Pulmonary artery endothelial cell (primary cell): ENCODE measurements around the gene SOBP. TPM values are rescaled to one million over a fixed set of nuclear protein-coding genes. Genes with fewer than 3 reads are reported as not detected.

ENCODE experiments used
- DNase-seq: peaks from one replicate; pipeline ENCODE4 v3.0.0-alpha.2; 2011; ENCODE audit warnings: low read depth, low spot score
- total RNA-seq: library from RNA; depleted of rRNA; stranded (reverse); fragments of >200 nt; gene quantifications from 2 replicates; pipeline ENCODE4 v1.2.3, GENCODE V29; 2014

SOBP gene
- total RNA-seq, 1 donor from 2014 or later: 2.8 TPM

- no peak for DNase-seq
These were observed 193.3 kb downstream of the SOBP start for GRCh38 chr6:107683183-107683582.

- no peak for DNase-seq
These were observed 195.1 kb downstream of the SOBP start for GRCh38 chr6:107684996-107685395.

- no peak for DNase-seq
These were observed 199.3 kb downstream of the SOBP start for GRCh38 chr6:107689190-107689589.

- no peak for DNase-seq
These were observed 200.2 kb downstream of the SOBP start for GRCh38 chr6:107689951-107690642.

GRCh38 chr6:107690643-107691061, 200.7 kb downstream of the SOBP start:
- DNase-seq: no peak

- DNase-seq: no peak
These were observed 201.3 kb downstream of the SOBP start for GRCh38 chr6:107691062-107691751.

GRCh38 chr6:107692351-107692750, 202.4 kb downstream of the SOBP start:
- DNase-seq: no peak

GRCh38 chr6:107695061-107695720, 205.3 kb downstream of the SOBP start:
- no peak for DNase-seq

GRCh38 chr6:107697682-107698081, 207.8 kb downstream of the SOBP start:
- DNase-seq: no peak

- no peak for DNase-seq
These were observed 208.2 kb downstream of the SOBP start for GRCh38 chr6:107698146-107698545.

GRCh38 chr6:107699254-107699653, 209.3 kb downstream of the SOBP start:
- no peak for DNase-seq

- DNase-seq: no peak
These were observed 209.9 kb downstream of the SOBP start for GRCh38 chr6:107699697-107700325.

- DNase-seq: no peak
These were observed 213.7 kb downstream of the SOBP start for GRCh38 chr6:107703606-107704005.

- DNase-seq: no peak
These were observed 214.6 kb downstream of the SOBP start for GRCh38 chr6:107704347-107705013.

GRCh38 chr6:107706516-107707115, 216.7 kb downstream of the SOBP start:
- DNase-seq: no peak

GRCh38 chr6:107707346-107708275, 217.7 kb downstream of the SOBP start:
- DNase-seq: no peak

GRCh38 chr6:107708435-107708834, 218.5 kb downstream of the SOBP start:
- DNase-seq: no peak

- DNase-seq: no peak
These were observed 219.4 kb downstream of the SOBP start for GRCh38 chr6:107709341-107709740.
